CD14-positive monocyte (primary cell): ENCODE data around the gene PAQR6. TPM values are rescaled to one million over a fixed set of nuclear protein-coding genes. Genes with fewer than 3 reads are reported as not detected.
A peak's percentile ranks its signal among the peaks of the same experiment; 100 is the strongest.

Source experiments
- DNase-seq, 3 donors: peaks; one replicate each; pipeline ENCODE4 v3.0.0-alpha.2; 2011 to 2022
- H2AFZ ChIP-seq: 2 replicates; pipeline ENCODE4 v1.6.0; 2012; ENCODE audit warnings: mild to moderate bottlenecking, low read depth, low read length, inconsistent platforms; ENCODE audit not compliant: insufficient read depth, poor library complexity, severe bottlenecking
- H3K27ac ChIP-seq, 2 donors: 1 replicate in 1 of 2; 2 replicates in 1 of 2; pipeline ENCODE4 v1.5.1; 2012 to 2013; ENCODE audit warnings: low read length in 2 of 2, control low read depth in 1 of 2, inconsistent platforms in 1 of 2, low read depth in 1 of 2, mild to moderate bottlenecking in 1 of 2
- H3K27me3 ChIP-seq, 2 donors: one replicate each; pipeline versions ENCODE4 v1.6.0 to v1.6.1; 2011 to 2013; ENCODE audit warnings: low read length in 2 of 2; ENCODE audit not compliant: control insufficient read depth in 2 of 2, insufficient read depth in 2 of 2
- H3K36me3 ChIP-seq, 2 donors: replicated peaks in 1 of 2; 1 replicate in 1 of 2; 2 replicates in 1 of 2; pipeline versions ENCODE4 v1.5.1 to v1.6.1; 2012 to 2013; ENCODE audit warnings: low read length in 2 of 2, control low read depth in 1 of 2, inconsistent platforms in 1 of 2, mild to moderate bottlenecking in 1 of 2; ENCODE audit not compliant: insufficient read depth in 2 of 2, control insufficient read depth in 1 of 2
- H3K4me1 ChIP-seq, 2 donors: 1 replicate in 1 of 2; 2 replicates in 1 of 2; pipeline versions ENCODE4 v1.5.1 to v1.6.1; 2012 to 2013; ENCODE audit warnings: low read length in 2 of 2, control low read depth in 1 of 2, inconsistent platforms in 1 of 2, mild to moderate bottlenecking in 1 of 2, moderate library complexity in 1 of 2; ENCODE audit not compliant: insufficient read depth in 2 of 2, control insufficient read depth in 1 of 2
- H3K4me2 ChIP-seq: replicated peaks from 2 replicates; pipeline ENCODE3; 2012; ENCODE audit warnings: low read length, moderate library complexity, mild to moderate bottlenecking; ENCODE audit not compliant: poor library complexity, severe bottlenecking; ENCODE audit errors: extremely low read depth
- H3K4me3 ChIP-seq, 3 experiments: fragments of 200-600 bp in 1 of 3; sonication (generic) in 1 of 3; replicated peaks in 1 of 3; 1 replicate in 2 of 3; 2 replicates in 1 of 3; pipeline ENCODE4 v1.5.1; 2011 to 2013; ENCODE audit warnings: low read length in 3 of 3, mild to moderate bottlenecking in 3 of 3, control low read depth in 2 of 3, low read depth in 2 of 3, inconsistent platforms in 1 of 3, moderate library complexity in 1 of 3
- H3K79me2 ChIP-seq: 2 replicates; pipeline ENCODE4 v1.6.0; 2012; ENCODE audit warnings: mild to moderate bottlenecking, control low read depth, inconsistent platforms, low read length, moderate library complexity; ENCODE audit not compliant: insufficient read depth
- H3K9ac ChIP-seq: 2 replicates; pipeline ENCODE4 v1.6.0; 2017; ENCODE audit warnings: low read length, mild to moderate bottlenecking; ENCODE audit not compliant: insufficient read depth, poor library complexity, severe bottlenecking
- H3K9me3 ChIP-seq, 2 donors: replicated peaks in 1 of 2; 1 replicate in 1 of 2; 2 replicates in 1 of 2; pipeline versions ENCODE4 v1.5.1 to v1.6.1; 2012 to 2013; ENCODE audit warnings: low read length in 2 of 2, control low read depth in 1 of 2; ENCODE audit not compliant: control insufficient read depth in 1 of 2, insufficient read depth in 1 of 2
- H4K20me1 ChIP-seq: 2 replicates; pipeline ENCODE4 v1.6.0; 2012; ENCODE audit warnings: mild to moderate bottlenecking, low read length, control low read depth, moderate library complexity; ENCODE audit not compliant: insufficient read depth
- H3K27ac Mint-ChIP-seq, 7 donors: one replicate each; pipeline ENCODE4 v1.8.0; 2020; ENCODE audit warnings: mild to moderate bottlenecking in 7 of 7, mixed read lengths in 7 of 7, moderate library complexity in 6 of 7, inconsistent platforms in 2 of 7
- H3K27me3 Mint-ChIP-seq, 3 donors: one replicate each; pipeline ENCODE4 v1.8.0; 2021 to 2022; ENCODE audit warnings: low read depth in 3 of 3, mild to moderate bottlenecking in 3 of 3, mixed read lengths in 3 of 3, moderate library complexity in 3 of 3, inconsistent platforms in 1 of 3
- H3K36me3 Mint-ChIP-seq, 2 donors: one replicate each; pipeline ENCODE4 v1.8.0; 2020; ENCODE audit warnings: mixed read lengths in 2 of 2, inconsistent platforms in 1 of 2, mild to moderate bottlenecking in 1 of 2
- H3K4me1 Mint-ChIP-seq: one replicate; pipeline ENCODE4 v1.8.0; 2020; ENCODE audit warnings: mild to moderate bottlenecking, mixed read lengths
- H3K4me3 Mint-ChIP-seq, 2 donors: one replicate each; pipeline ENCODE4 v1.8.0; 2020; ENCODE audit warnings: mild to moderate bottlenecking in 2 of 2, mixed read lengths in 2 of 2, moderate library complexity in 1 of 2
- H3K9me3 Mint-ChIP-seq, 7 donors: one replicate each; pipeline ENCODE4 v1.8.0; 2020 to 2022; ENCODE audit warnings: mixed read lengths in 7 of 7, mild to moderate bottlenecking in 6 of 7, moderate library complexity in 6 of 7, inconsistent platforms in 2 of 7
- WGBS: methylation state at CpG from one replicate; pipeline ENCODE4 v1.1.5; 2013; ENCODE audit warnings: missing lambda C conversion rate; ENCODE audit not compliant: insufficient coverage; 5-methylcytosine and 5-hydroxymethylcytosine counted together
- intact Hi-C, 2 donors: fragments of 100-400 bp; cut with micrococcal nuclease; formaldehyde crosslinking; loops; one replicate each; pipeline versions ENCODE4 v1.15.0 to v1.15.1; 2023
- polyA plus RNA-seq, 3 donors: library from polyadenylated mRNA; depleted of rRNA in 1 of 3; unstranded in 2 of 3; stranded (reverse) in 1 of 3; fragments of 300-500 nt in 2 of 3; fragments of >200 nt in 1 of 3; fragmentation: Illumina TruSeq in 2 of 3; gene quantifications; 1 replicate in 2 of 3; 2 replicates in 1 of 3; pipeline ENCODE4 v1.2.3, GENCODE V29; 2012 to 2021
- TF ChIP-seq, protein P1 (sequence below): fragments of 200-600 bp; IDR thresholded peaks from one replicate; pipeline ENCODE4 v1.8.0; 2022; ENCODE audit warnings: antibody characterized with exemption, mild to moderate bottlenecking

Gene PAQR6
- polyA plus RNA-seq, 3 donors = 7.7 TPM; not detected in 2

DNA sequence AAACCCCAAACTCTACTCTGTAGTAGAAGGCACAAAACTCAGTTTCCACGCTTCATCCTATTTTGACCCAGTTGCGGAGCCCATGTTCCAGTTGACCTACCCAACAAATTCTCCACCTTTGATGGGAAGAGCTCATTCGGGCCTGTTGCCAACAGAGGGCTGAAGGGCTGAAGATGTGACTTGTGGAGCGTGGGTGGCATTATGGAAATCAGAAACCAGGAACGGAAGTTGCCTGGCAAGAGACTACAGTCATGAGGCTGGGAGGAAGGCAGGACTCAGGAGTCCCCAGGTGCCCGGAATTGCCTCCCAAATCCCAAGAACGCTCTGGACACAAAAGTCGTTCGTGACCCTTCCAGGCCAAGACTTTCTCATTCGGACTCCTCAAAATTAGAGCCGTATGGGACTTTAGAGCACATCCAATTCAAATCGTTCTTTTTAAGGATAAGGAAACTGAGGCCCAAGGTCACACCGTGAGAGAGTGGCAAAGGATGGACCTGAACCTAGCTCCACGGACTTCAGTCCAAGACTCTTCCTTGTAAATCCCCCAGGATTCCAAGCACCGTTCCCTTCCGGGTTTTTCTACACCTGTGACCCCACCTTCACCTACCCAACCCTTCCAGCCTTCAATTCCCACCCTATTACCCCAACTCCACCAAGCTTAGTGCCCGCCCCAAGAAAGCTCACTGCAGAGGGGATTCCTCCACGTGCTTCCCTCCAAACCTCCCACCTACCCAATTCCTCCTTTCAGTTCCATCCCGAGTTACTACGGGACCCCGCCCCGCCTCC is 34.0 kb upstream of the PAQR6 start:
- peaks cover 22 to 45% of the 10 kb centered on the region in 2 donors for H3K36me3 Mint-ChIP-seq
- H3K79me2 ChIP-seq = peaks cover 66% of the 10 kb centered on the region
- no peaks in the 10 kb centered on the region for H3K27me3 Mint-ChIP-seq
- H3K4me1 ChIP-seq = peaks cover 76 to 79% of the 10 kb centered on the region in 2 donors
- peak overlapping the region; percentile 85 for H3K9ac ChIP-seq
- intact Hi-C loops = no loop called here
- peak overlapping the region; percentile 87 to 95 (median 92) for H3K27ac Mint-ChIP-seq
- H3K9me3 Mint-ChIP-seq = no peaks in the 10 kb centered on the region
- H3K9me3 ChIP-seq = no peaks in the 10 kb centered on the region
- peaks cover 46% of the 10 kb centered on the region for H4K20me1 ChIP-seq
- peak overlapping the region; percentile 79 to 82 for H3K27ac ChIP-seq
- H3K27me3 ChIP-seq = no peaks in the 10 kb centered on the region
- H3K4me1 Mint-ChIP-seq = peaks cover 67% of the 10 kb centered on the region
- H3K4me2 ChIP-seq = peak overlapping the region; percentile 90
- 3% methylated on average over 15 of the region's 22 CpGs for WGBS
- H2AFZ ChIP-seq = peak overlapping the region; percentile 82
- TF ChIP-seq, protein P1, sequence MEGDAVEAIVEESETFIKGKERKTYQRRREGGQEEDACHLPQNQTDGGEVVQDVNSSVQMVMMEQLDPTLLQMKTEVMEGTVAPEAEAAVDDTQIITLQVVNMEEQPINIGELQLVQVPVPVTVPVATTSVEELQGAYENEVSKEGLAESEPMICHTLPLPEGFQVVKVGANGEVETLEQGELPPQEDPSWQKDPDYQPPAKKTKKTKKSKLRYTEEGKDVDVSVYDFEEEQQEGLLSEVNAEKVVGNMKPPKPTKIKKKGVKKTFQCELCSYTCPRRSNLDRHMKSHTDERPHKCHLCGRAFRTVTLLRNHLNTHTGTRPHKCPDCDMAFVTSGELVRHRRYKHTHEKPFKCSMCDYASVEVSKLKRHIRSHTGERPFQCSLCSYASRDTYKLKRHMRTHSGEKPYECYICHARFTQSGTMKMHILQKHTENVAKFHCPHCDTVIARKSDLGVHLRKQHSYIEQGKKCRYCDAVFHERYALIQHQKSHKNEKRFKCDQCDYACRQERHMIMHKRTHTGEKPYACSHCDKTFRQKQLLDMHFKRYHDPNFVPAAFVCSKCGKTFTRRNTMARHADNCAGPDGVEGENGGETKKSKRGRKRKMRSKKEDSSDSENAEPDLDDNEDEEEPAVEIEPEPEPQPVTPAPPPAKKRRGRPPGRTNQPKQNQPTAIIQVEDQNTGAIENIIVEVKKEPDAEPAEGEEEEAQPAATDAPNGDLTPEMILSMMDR = no peak
- DNase-seq = peak in 1 of 3 donors; percentile 33
- H3K36me3 ChIP-seq = peaks cover 29 to 39% of the 10 kb centered on the region in 2 donors
- H3K4me3 Mint-ChIP-seq = peak overlapping the region; percentile 90 to 94
- peak overlapping the region; percentile 63 to 96 (median 94) for H3K4me3 ChIP-seq

DNA sequence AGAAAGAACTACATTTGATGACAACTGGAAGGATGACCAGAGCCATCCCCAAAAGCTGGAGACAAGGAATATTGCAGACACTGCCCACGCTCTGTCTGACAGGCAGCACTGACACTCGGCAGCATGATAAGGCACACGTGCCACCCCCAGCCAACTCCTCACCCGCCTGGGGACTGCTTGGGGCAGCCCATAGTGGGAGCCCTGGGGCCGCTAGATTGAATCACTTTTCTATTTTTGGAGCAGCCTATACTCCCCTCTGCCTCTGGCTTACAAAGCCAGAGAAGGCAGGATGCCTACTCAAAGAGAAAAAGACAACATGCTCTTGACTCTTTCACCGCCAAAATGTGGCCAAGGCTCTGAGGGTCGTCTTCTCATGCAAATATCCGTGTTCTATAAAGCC is 33.4 kb upstream of the PAQR6 start:
- peak in 1 of 3 donors; percentile 33 for DNase-seq

More for the DNA sequence above, 33.4 kb upstream of the PAQR6 start:
- Mint-ChIP-seq H3K27ac (peak overlapping the region; percentile 59 to 95 (median 90)), H3K9me3 (no peaks in the 10 kb centered on the region), H3K4me3 (peak overlapping the region; percentile 90 to 94), H3K27me3 (no peaks in the 10 kb centered on the region), H3K36me3 (peaks cover 23 to 47% of the 10 kb centered on the region in 2 donors), H3K4me1 (peaks cover 73% of the 10 kb centered on the region)
- WGBS = 33% methylated on average over 8 of the region's 8 CpGs
- H3K36me3 ChIP-seq = peaks cover 28 to 37% of the 10 kb centered on the region in 2 donors
- peak overlapping the region; percentile 82 for H2AFZ ChIP-seq
- peak overlapping the region; percentile 79 to 82 for H3K27ac ChIP-seq
- H3K9me3 ChIP-seq = no peaks in the 10 kb centered on the region
- H4K20me1 ChIP-seq = peaks cover 49% of the 10 kb centered on the region
- H3K4me3 ChIP-seq = peak overlapping the region in 2 of 3 experiments; percentile 63 to 94
- TF ChIP-seq, protein P1 = no peak
- H3K79me2 ChIP-seq = peaks cover 66% of the 10 kb centered on the region
- peak overlapping the region; percentile 85 for H3K9ac ChIP-seq
- H3K4me2 ChIP-seq = peak overlapping the region; percentile 90
- H3K27me3 ChIP-seq = no peaks in the 10 kb centered on the region
- peaks cover 82 to 85% of the 10 kb centered on the region in 2 donors for H3K4me1 ChIP-seq
- intact Hi-C loops = no loop called here
